Upper lobe of left lung (tissue), 4 donors: ENCODE data around the gene MARVELD3.

Experiments
- EP300 ChIP-seq, 4 donors: sonication (generic); formaldehyde crosslinking; IDR thresholded peaks; one replicate each; pipeline ENCODE4 v1.5.1; 2017; ENCODE audit warnings: antibody characterized with exemption in 4 of 4, control low read depth in 2 of 4
- POLR2A ChIP-seq, 4 donors: fragments of 450-650 bp; IDR thresholded peaks; one replicate each; pipeline ENCODE4 v1.5.1; 2016 to 2017; ENCODE audit warnings: antibody characterized with exemption in 4 of 4, mild to moderate bottlenecking in 2 of 4
- POLR2AphosphoS5 ChIP-seq, 2 donors: sonication (generic); formaldehyde crosslinking; IDR thresholded peaks; one replicate each; pipeline ENCODE4 v1.5.1; 2017; ENCODE audit warnings: antibody characterized with exemption in 2 of 2
- TF ChIP-seq, protein P1 (sequence below), 6 experiments: fragments of 450-650 bp in 4 of 6; fragments of 200-600 bp in 2 of 6; sonication (generic) in 2 of 6; IDR thresholded peaks; one replicate each; pipeline ENCODE4 v1.5.1; 2016 to 2019; ENCODE audit warnings: antibody characterized with exemption in 6 of 6

GRCh38 chr16:71674229-71674628 is 48.2 kb downstream of the MARVELD3 start:
- TF ChIP-seq, protein P1, sequence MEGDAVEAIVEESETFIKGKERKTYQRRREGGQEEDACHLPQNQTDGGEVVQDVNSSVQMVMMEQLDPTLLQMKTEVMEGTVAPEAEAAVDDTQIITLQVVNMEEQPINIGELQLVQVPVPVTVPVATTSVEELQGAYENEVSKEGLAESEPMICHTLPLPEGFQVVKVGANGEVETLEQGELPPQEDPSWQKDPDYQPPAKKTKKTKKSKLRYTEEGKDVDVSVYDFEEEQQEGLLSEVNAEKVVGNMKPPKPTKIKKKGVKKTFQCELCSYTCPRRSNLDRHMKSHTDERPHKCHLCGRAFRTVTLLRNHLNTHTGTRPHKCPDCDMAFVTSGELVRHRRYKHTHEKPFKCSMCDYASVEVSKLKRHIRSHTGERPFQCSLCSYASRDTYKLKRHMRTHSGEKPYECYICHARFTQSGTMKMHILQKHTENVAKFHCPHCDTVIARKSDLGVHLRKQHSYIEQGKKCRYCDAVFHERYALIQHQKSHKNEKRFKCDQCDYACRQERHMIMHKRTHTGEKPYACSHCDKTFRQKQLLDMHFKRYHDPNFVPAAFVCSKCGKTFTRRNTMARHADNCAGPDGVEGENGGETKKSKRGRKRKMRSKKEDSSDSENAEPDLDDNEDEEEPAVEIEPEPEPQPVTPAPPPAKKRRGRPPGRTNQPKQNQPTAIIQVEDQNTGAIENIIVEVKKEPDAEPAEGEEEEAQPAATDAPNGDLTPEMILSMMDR (IDR thresholded peaks at IDR 0.05) = no peak
- TF ChIP-seq POLR2A (IDR thresholded peaks at IDR 0.05) = no peak
- no peak for TF ChIP-seq POLR2AphosphoS5 (IDR thresholded peaks at IDR 0.05)
- TF ChIP-seq EP300 (IDR thresholded peaks at IDR 0.05) = no peak
